ENCODE measurements around the gene GSG1L2.

- no peak for TF ChIP-seq EZH2 (IDR thresholded peaks at IDR 0.05)
- TF ChIP-seq POLR2AphosphoS5 (IDR thresholded peaks at IDR 0.05; ENCODE audit: borderline replicate concordance, low read depth, low read length), result no peak
Observed at GRCh38 chr17:9824094-9824493, 2.2 kb upstream of the GSG1L2 start.
